ENCODE measurements around the gene PTDSS2. TPM values are rescaled to one million over a fixed set of nuclear protein-coding genes. Genes with fewer than 3 reads are reported as not detected.

Gene PTDSS2
- total RNA-seq, 6 experiments from 2014 or later, result 8.4 to 21.9 (median 11.4) TPM

DNA sequence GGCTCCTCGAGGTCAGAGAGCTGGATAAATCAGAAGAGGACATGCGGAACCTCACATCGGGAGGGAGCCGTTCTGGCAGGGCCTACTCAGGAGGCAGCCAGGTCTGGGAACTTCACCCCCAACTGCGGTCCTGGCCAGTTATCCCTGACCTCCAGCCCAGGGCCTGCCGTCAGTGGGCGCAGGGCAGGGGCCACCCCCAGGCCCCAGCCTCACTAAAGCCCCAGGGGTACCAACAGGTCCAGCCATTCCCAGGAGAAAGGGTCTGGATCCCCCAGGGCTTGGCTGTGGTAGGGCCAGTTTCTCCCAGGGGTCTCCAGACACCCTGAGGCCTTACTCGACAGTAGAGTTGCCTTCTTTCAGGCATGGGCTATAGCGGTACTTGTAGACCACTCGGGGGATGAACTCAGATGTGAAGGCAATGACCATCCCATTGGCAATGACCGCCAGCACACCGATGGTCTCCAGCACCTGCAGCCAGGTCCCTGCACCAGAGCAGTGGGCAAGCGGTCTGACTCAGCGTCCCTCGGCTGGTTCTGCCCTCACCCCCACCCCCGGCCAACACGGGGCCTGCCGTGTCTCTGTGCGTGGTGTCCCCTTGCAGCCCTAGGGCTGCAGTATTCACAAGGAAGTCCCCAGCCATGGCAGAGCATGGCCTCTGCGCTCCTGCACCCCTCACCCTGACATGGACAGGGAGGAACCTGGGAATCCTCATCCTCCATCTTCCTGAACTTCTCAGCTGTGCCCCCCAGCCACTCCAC lies 30.7 kb upstream of the PTDSS2 start:
- no peak overlapping the region for H3K27ac ChIP-seq
- TF ChIP-seq POLR2A (IDR thresholded peaks at IDR 0.05) (no peak), CTCF (IDR thresholded peaks at IDR 0.05) (no peak)
- no peaks in the 10 kb centered on the region for H3K27me3 ChIP-seq
- no peak for ATAC-seq
- H3K9me3 ChIP-seq, result no peaks in the 10 kb centered on the region
- DNase-seq, result peak in 1 of 3 donors; percentile 48
- H3K36me3 ChIP-seq, result no peaks in the 10 kb centered on the region
- WGBS (ENCODE audit: insufficient coverage, low coverage, low lambda C conversion rate, missing lambda C conversion rate), result no CpG with 5 or more reads among the region's 20 CpGs
- H3K4me1 ChIP-seq, result peaks cover 0 to 8% (median 0%) of the 10 kb centered on the region in 4 donors
- intact Hi-C loops (cut with DNase I), result no loop called here
- H3K4me3 ChIP-seq, result no peak overlapping the region

DNA sequence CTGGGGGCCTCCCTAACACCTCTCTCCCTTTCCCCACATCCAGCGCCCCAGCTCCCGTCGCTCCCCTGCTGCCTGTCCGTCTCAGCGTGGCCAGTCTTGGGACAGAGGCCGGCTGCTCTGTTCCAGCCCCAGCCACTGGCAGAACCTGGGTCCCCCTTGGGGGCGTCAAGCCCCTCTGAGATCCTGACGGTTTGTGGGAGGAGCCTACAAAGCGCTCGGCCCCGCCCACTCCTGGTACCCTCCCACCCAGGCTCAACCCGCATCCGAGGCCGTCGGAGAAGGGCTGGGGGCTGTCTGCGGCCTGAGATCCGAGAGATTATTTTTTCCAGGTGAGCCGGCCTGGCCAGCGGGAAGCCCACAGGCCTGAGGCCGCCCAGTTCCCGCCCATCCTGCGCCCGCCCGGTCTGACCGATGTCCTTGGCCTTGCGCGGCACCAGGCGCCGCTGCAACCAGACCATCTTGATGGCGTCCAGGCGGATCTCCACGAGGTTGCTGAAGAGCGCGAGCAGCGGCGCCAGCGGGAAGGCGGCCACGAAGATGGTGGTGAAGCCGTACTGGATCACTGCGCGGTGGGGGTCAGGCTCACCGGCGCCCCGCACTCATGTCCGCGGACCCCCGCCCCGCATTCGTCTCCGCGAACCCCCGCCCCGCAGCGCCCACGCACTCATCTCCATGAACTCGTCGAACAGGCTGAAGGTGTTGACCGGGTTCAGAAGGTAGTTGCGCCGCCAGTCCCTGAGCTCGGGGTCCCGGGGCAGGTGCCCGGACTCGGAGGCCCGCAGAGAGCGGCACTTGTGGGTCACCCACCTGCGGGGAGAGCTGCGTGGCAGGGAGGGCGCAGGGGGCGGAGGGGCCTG lies 29.8 kb upstream of the PTDSS2 start:
- no peaks in the 10 kb centered on the region for H3K36me3 ChIP-seq
- peaks cover 0 to 8% (median 0%) of the 10 kb centered on the region in 4 donors for H3K4me1 ChIP-seq
- WGBS (ENCODE audit: insufficient coverage, low coverage, low lambda C conversion rate, missing lambda C conversion rate), result no CpG with 5 or more reads among the region's 71 CpGs
- intact Hi-C loops (cut with DNase I), result no loop called here
- DNase-seq (peak in 2 of 3 donors; percentile 16 to 51), ATAC-seq (no peak)
- no peak for TF ChIP-seq POLR2A (IDR thresholded peaks at IDR 0.05)
- no peak for TF ChIP-seq CTCF (IDR thresholded peaks at IDR 0.05)
- no peaks in the 10 kb centered on the region for H3K27me3 ChIP-seq
- no peak overlapping the region for H3K4me3 ChIP-seq
- H3K9me3 ChIP-seq, result no peaks in the 10 kb centered on the region
- H3K27ac ChIP-seq, result no peak overlapping the region

DNA sequence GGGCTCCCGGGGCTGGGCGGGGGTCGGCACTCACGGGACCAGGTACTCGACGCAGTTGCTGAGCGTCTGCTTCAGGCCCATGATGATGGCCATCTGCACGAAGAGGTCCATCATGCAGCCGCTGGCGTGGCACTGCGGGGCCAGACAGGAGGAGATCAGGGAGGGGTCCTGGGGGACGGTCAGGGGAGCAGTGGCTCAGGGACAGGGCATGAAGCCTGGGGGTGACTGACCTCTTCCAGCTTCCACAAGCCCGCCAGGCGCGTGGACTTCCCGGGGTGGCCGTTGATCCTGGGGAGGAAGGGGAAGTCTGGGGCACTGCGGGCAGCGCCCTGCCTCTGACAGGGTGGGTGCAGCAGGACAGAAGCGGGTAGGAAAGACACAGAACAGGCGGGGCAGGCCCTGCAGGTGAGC lies 29.2 kb upstream of the PTDSS2 start:
- whole genome bisulfite sequencing (ENCODE audit: insufficient coverage, low coverage, low lambda C conversion rate, missing lambda C conversion rate), result 95% methylated on average over 9 of the region's 21 CpGs
- Histone ChIP-seq H3K27ac (no peak overlapping the region), H3K36me3 (no peaks in the 10 kb centered on the region), H3K9me3 (no peaks in the 10 kb centered on the region), H3K27me3 (no peaks in the 10 kb centered on the region), H3K4me3 (no peak overlapping the region), H3K4me1 (peaks cover 0 to 8% (median 0%) of the 10 kb centered on the region in 4 donors)
- no peak for TF ChIP-seq POLR2A (IDR thresholded peaks at IDR 0.05)
- no peak for TF ChIP-seq CTCF (IDR thresholded peaks at IDR 0.05)
- ATAC-seq (no peak), DNase-seq (peak in 1 of 3 donors; percentile 42)
- intact Hi-C loops (cut with DNase I), result no loop called here

GRCh38 chr11:422249-422656 lies 27.8 kb upstream of the PTDSS2 start:
- H3K9me3 ChIP-seq, result no peaks in the 10 kb centered on the region
- intact Hi-C loops (cut with DNase I), result no loop called here
- no peak for ATAC-seq
- H3K4me3 ChIP-seq, result no peak overlapping the region
- H3K27me3 ChIP-seq, result no peaks in the 10 kb centered on the region
- H3K4me1 ChIP-seq, result no peaks in the 10 kb centered on the region
- no peaks in the 10 kb centered on the region for H3K36me3 ChIP-seq
- TF ChIP-seq CTCF (IDR thresholded peaks at IDR 0.05), result no peak
- no peak for TF ChIP-seq POLR2A (IDR thresholded peaks at IDR 0.05)
- peak in 1 of 3 donors; percentile 11 for DNase-seq
- WGBS (ENCODE audit: insufficient coverage, low coverage, low lambda C conversion rate, missing lambda C conversion rate), result 80% methylated on average over 8 of the region's 10 CpGs
- H3K27ac ChIP-seq, result no peak overlapping the region

Measured in right lobe of liver (tissue), 6 donors.